Measurements from ENCODE around the gene NHERF2.

DNA sequence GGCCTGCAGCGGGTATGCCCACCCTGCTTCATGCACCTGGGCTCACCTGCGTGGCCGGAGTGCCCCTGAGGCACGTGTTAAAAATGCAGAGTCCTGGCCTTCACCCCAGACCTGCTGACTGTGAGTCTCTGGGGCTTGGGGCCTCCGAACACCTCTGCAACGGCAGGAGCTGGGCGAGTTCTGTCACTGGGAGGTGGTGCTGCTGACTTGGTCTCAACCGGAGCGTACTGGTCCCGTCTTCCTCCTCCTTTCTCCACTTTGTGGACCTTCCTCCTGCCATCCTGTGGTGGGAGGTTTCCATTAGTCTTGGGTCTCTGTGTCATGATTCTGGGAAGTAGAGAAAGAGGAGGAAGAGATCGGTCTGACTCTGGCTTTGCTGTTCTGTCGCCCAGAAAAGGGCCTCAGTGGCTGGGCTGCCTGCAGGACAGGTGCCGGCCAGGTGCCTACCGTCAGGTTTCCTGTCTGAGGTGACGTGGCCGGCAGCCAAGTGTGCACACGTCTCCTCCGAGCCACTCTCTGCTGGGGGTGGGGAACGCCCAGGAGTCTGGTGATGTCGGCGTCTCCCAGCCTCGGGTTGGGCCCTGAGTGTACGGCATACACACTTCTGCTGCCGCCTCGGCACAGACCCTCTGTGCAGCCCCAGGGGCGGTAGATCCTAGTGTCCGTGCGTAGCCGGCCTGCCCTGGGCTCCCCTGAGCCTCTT lies 28.0 kb downstream of the NHERF2 start:
- TF ChIP-seq, protein P1, sequence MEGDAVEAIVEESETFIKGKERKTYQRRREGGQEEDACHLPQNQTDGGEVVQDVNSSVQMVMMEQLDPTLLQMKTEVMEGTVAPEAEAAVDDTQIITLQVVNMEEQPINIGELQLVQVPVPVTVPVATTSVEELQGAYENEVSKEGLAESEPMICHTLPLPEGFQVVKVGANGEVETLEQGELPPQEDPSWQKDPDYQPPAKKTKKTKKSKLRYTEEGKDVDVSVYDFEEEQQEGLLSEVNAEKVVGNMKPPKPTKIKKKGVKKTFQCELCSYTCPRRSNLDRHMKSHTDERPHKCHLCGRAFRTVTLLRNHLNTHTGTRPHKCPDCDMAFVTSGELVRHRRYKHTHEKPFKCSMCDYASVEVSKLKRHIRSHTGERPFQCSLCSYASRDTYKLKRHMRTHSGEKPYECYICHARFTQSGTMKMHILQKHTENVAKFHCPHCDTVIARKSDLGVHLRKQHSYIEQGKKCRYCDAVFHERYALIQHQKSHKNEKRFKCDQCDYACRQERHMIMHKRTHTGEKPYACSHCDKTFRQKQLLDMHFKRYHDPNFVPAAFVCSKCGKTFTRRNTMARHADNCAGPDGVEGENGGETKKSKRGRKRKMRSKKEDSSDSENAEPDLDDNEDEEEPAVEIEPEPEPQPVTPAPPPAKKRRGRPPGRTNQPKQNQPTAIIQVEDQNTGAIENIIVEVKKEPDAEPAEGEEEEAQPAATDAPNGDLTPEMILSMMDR (IDR thresholded peaks at IDR 0.05) = no peak
- TF ChIP-seq POLR2A (IDR thresholded peaks at IDR 0.05) (no peak), EP300 (IDR thresholded peaks at IDR 0.05) (no peak)
